GM12874 (cell line): ENCODE results near the gene TRMT11.

Experiments
- CTCF ChIP-seq: IDR thresholded peaks from 2 replicates; pipeline ENCODE4 v1.5.1; 2011; ENCODE audit warnings: low read depth, mild to moderate bottlenecking, control low read depth, low read length, moderate library complexity; ENCODE audit not compliant: insufficient read depth

Gene TRMT11

GRCh38 chr6:125944434-125944816 lies 41.9 kb upstream of the TRMT11 start:
- TF ChIP-seq CTCF, result no peak

GRCh38 chr6:125944896-125945295 lies 41.4 kb upstream of the TRMT11 start:
- no peak for TF ChIP-seq CTCF

- TF ChIP-seq CTCF, result no peak
Measured at GRCh38 chr6:125945378-125946141, 40.8 kb upstream of the TRMT11 start.

- no peak for TF ChIP-seq CTCF
Measured at GRCh38 chr6:125947615-125948014, 38.7 kb upstream of the TRMT11 start.

- no peak for TF ChIP-seq CTCF
Measured at GRCh38 chr6:125948455-125948854, 37.9 kb upstream of the TRMT11 start.

- no peak for TF ChIP-seq CTCF
Measured at GRCh38 chr6:125949069-125949468, 37.3 kb upstream of the TRMT11 start.

- no peak for TF ChIP-seq CTCF
Measured at GRCh38 chr6:125950293-125950692, 36.0 kb upstream of the TRMT11 start.

GRCh38 chr6:125951323-125951722 lies 35.0 kb upstream of the TRMT11 start:
- TF ChIP-seq CTCF, result no peak
